HepG2 (cell line): ENCODE data around the gene REPIN1.

Experiments
- ATF7 ChIP-seq, 2 experiments: fragments of 450-650 bp in 1 of 2; sonication (generic) in 1 of 2; formaldehyde crosslinking in 1 of 2; IDR thresholded peaks; 2 replicates each; pipeline versions ENCODE4 v1.4.0 to v1.6.1; 2016 to 2020; ENCODE audit warnings: antibody characterized with exemption in 1 of 2, mild to moderate bottlenecking in 1 of 2, missing genetic modification reagents in 1 of 2
- E2F5 ChIP-seq: sonication (generic); formaldehyde crosslinking; conservative IDR thresholded peaks from 2 replicates; pipeline ENCODE4 v1.4.0; 2020; ENCODE audit warnings: missing genetic modification reagents
- ELK4 ChIP-seq: sonication (generic); formaldehyde crosslinking; IDR thresholded peaks from 2 replicates; pipeline ENCODE4 v1.9.0; 2021; ENCODE audit warnings: missing genetic modification reagents, borderline replicate concordance
- EZH2 ChIP-seq: conservative IDR thresholded peaks from 2 replicates; pipeline ENCODE4 v1.6.1; 2012; ENCODE audit warnings: mild to moderate bottlenecking, low read depth, low read length, moderate library complexity
- FOSL2 ChIP-seq: sonication (generic); formaldehyde crosslinking; IDR thresholded peaks from 2 replicates; pipeline ENCODE4 v1.4.0; 2020; ENCODE audit warnings: missing genetic modification reagents
- GABPA ChIP-seq, 2 experiments: IDR thresholded peaks; 2 replicates each; pipeline ENCODE4 v1.6.1; 2011 to 2016; ENCODE audit warnings: low read depth in 2 of 2, low read length in 1 of 2, missing biosample characterization in 1 of 2, missing genetic modification characterization in 1 of 2
- MAX ChIP-seq: IDR thresholded peaks from 2 replicates; pipeline ENCODE4 v1.6.1; 2012; ENCODE audit warnings: inconsistent platforms
- NCOA5 ChIP-seq: sonication (generic); formaldehyde crosslinking; IDR thresholded peaks from 2 replicates; pipeline ENCODE4 v1.4.0; 2020; ENCODE audit warnings: missing genetic modification reagents
- POLR2A ChIP-seq, 2 experiments: IDR thresholded peaks; 2 replicates each; pipeline ENCODE4 v1.6.1; 2011; ENCODE audit warnings: low read depth in 2 of 2, low read length in 2 of 2, mild to moderate bottlenecking in 1 of 2, moderate library complexity in 1 of 2; ENCODE audit not compliant: insufficient read depth in 1 of 2
- SETDB1 ChIP-seq: sonication (generic); formaldehyde crosslinking; IDR thresholded peaks from 2 replicates; pipeline ENCODE4 v1.5.1; 2020; ENCODE audit warnings: missing genetic modification reagents, mild to moderate bottlenecking, borderline replicate concordance
- ZBTB33 ChIP-seq: sonication (generic); formaldehyde crosslinking; IDR thresholded peaks from 2 replicates; pipeline ENCODE4 v1.4.0; 2020; ENCODE audit warnings: missing genetic modification reagents
- ZBTB42 ChIP-seq: sonication (generic); formaldehyde crosslinking; IDR thresholded peaks from 2 replicates; pipeline ENCODE4 v1.5.0; 2020; ENCODE audit warnings: mild to moderate bottlenecking, missing genetic modification reagents
- ZNF83 ChIP-seq: sonication (generic); formaldehyde crosslinking; IDR thresholded peaks from 2 replicates; pipeline ENCODE4 v1.4.0; 2020; ENCODE audit warnings: missing genetic modification reagents, mild to moderate bottlenecking, borderline replicate concordance
- ZSCAN5A ChIP-seq: sonication (generic); formaldehyde crosslinking; IDR thresholded peaks from 2 replicates; pipeline ENCODE4 v1.8.0; 2022; ENCODE audit warnings: mild to moderate bottlenecking, missing genetic modification reagents, borderline replicate concordance

GRCh38 chr7:150322114-150322832, 46.3 kb upstream of the REPIN1 start:
- no peak for TF ChIP-seq ZBTB42
- no peak for TF ChIP-seq GABPA (IDR thresholded peaks at IDR 0.05; ENCODE audit: low read depth, low read length)
- no peak for TF ChIP-seq GABPA (CRISPR knock-in tag; IDR thresholded peaks at IDR 0.05; ENCODE audit: low read depth)
- no peak for TF ChIP-seq ZSCAN5A (CRISPR knock-in tag)
- TF ChIP-seq NCOA5 (CRISPR knock-in tag): no peak
- no peak for TF ChIP-seq E2F5
- TF ChIP-seq POLR2A (IDR thresholded peaks at IDR 0.05; ENCODE audit: insufficient read depth in 1 of 2, low read depth in 2 of 2, low read length in 2 of 2): no peak; a peak in 1 of 4 replicates
- no peak for TF ChIP-seq ZBTB33
- no peak for TF ChIP-seq FOSL2 (CRISPR knock-in tag)
- TF ChIP-seq SETDB1 (CRISPR knock-in tag): no peak
- TF ChIP-seq MAX: no peak
- no peak for TF ChIP-seq ELK4 (CRISPR knock-in tag)
- TF ChIP-seq ATF7 (IDR thresholded peaks at IDR 0.05): no peak
- no peak for TF ChIP-seq ATF7 (CRISPR knock-in tag; IDR thresholded peaks at IDR 0.05)
- no peak for TF ChIP-seq EZH2
- TF ChIP-seq ZNF83: no peak
